WI38 (cell line): ENCODE results near the gene AKT2.

Experiments
- H3K4me3 ChIP-seq: 2 replicates; pipeline ENCODE4 v1.5.1; 2011; ENCODE audit warnings: low read depth, mild to moderate bottlenecking, control low read depth, low read length
- TF ChIP-seq, protein P1 (sequence below): IDR thresholded peaks from 2 replicates; pipeline ENCODE4 v1.5.1; 2012; ENCODE audit warnings: low read depth, mild to moderate bottlenecking, control low read depth, low read length

The AKT2 gene

DNA sequence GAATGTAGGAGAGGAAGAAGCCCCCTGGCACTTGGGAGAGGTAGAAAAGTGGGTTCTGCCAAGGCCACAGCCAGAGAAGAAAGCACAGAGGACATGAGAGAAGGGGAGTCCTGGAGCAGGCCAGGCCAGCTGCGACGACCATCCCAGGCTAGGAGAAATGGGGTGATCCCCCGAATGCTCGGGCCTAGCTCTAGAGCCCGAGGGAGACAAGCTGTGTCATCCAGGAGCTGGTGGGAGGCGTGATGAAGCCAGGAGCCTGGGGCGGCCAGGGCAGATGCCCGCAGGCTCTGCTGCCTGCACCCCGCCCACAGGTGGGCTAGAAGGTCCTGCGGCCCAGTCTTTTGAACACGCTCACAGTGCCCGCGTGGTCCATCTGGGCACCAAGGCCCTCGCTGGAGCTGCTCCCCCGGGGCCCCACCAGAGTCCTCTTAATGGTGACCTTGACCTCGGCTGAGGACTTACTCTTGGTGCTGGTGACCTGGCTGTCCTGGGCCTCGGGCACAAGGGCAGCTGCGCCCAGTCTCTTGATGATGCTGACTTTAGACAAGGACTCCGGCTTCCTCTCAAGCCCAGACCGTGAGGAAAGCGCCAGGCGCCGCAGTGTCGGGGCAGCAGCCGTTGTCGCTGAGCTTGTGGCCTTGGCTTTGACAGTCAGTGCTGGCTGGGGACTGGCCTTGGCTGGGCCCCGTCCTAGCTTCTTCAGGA lies 36.6 kb upstream of the AKT2 start:
- TF ChIP-seq, protein P1, sequence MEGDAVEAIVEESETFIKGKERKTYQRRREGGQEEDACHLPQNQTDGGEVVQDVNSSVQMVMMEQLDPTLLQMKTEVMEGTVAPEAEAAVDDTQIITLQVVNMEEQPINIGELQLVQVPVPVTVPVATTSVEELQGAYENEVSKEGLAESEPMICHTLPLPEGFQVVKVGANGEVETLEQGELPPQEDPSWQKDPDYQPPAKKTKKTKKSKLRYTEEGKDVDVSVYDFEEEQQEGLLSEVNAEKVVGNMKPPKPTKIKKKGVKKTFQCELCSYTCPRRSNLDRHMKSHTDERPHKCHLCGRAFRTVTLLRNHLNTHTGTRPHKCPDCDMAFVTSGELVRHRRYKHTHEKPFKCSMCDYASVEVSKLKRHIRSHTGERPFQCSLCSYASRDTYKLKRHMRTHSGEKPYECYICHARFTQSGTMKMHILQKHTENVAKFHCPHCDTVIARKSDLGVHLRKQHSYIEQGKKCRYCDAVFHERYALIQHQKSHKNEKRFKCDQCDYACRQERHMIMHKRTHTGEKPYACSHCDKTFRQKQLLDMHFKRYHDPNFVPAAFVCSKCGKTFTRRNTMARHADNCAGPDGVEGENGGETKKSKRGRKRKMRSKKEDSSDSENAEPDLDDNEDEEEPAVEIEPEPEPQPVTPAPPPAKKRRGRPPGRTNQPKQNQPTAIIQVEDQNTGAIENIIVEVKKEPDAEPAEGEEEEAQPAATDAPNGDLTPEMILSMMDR: no peak
- H3K4me3 ChIP-seq: no peak overlapping the region

DNA sequence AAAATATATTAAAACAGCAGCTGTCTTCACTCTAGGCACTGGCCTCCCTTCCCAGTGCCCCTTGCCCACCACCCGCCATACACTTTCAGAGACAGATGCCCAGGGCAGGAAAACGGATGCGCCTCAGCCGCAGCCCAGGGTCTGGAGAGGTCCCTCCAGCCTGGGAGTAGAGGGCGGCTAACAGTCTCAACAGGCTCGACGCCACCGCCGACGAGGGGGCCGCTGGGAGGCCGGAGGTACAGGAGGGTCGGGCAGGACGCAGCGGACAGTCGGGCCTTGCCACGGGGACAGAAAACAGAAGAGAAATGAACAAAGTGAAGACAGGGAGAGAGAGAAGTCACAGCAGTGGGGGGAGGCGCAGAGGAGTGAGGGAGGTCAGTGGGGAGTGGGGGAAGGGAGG lies 35.9 kb upstream of the AKT2 start:
- TF ChIP-seq, protein P1: no peak

DNA sequence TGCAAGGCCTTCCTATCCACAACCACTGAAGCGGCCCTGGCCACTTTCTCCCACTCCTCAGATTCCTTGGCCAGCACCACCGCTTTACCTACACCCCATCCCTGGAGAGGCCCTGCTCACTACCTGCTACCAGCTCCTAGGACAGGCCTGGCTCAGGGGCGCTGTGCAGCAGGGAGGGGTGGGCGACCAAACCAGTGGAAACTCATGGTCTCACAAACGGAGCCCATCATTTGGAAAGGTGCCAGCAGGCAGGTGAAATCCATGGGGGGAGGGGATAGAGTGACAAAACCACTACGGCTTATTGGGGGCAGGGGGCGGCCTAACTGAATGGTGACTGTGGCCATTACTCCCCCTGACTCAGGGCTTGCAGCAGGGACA lies 35.4 kb upstream of the AKT2 start:
- H3K4me3 ChIP-seq: no peak overlapping the region
- TF ChIP-seq, protein P1: no peak

More for the DNA sequence above, 35.9 kb upstream of the AKT2 start:
- H3K4me3 ChIP-seq: no peak overlapping the region

- TF ChIP-seq, protein P1: no peak
- no peak overlapping the region for H3K4me3 ChIP-seq
Observed at GRCh38 chr19:40317338-40317737, 32.2 kb upstream of the AKT2 start.

DNA sequence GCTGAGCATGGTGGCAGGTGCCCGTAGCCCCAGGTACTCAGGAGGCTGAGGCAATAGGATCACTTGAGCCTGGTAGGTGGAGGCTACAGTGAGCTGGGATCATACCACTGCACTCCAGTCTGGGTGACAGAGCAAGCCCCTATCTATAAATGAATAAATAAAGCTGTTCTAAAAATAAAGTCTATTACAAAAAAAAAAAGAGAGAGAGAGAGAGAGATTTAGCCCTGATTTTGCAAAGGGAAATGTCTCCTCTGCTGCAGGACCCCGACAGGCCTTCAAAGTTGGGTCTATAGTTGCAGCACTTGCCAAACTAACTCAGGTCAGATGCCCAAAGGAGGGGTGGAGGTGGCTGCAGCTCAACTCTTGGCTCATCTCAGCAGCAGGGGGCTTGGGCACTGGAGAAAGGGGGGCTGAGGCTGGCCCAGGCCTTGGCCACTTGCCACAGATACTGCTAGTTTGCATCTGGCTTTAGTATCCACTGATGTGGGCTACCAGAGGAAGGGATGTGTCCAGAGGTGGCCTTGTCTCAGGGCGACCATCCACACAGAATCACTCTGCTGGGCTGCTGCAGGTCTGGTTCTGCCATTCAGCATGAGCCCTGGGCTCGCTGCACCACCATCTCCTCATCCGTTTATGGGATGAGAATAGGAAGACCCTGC lies 30.8 kb upstream of the AKT2 start:
- TF ChIP-seq, protein P1: no peak
- no peak overlapping the region for H3K4me3 ChIP-seq

- no peak overlapping the region for H3K4me3 ChIP-seq
- TF ChIP-seq, protein P1: no peak
Observed at GRCh38 chr19:40314656-40315055, 29.5 kb upstream of the AKT2 start.

DNA sequence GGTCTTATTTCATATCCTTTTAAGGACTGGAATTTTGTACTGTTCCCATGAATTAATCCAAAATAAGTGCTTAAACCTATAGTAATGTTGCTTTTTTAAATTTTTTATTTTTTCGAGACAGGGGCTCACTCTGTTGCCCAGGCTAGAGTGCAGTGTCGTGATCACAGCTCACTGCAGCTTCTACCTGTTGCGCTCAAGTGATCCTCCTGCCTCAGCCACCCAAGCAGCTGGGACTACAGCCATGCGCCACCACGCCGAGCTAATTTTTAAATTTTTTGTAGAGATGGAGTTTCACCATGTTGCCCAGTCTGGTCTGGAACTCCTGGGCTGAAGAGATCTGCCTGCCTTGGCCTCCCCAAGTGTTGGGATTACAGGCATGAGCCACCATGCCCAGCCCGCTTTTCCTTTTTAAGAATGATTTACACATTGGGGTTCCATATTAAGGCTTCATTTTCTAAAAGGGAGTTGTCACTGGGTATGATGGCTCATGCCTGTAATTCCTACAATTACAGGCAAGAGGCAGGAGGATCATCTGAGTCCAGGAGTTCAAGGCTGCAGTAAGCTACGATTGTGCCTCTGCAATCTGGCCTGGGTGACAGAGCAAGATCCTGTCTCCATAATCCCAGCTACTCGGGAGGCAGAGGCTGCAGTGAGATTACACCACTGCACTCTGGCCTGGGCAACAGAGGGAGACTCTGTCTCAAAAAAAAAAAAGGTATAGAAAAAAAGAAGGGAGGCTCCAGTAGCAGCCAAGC lies 28.3 kb upstream of the AKT2 start:
- TF ChIP-seq, protein P1: no peak

More for the DNA sequence above, 28.3 kb upstream of the AKT2 start:
- no peak overlapping the region for H3K4me3 ChIP-seq
